ENCODE data around the gene PRRG2.

PRRG2 gene

GRCh38 chr19:49546825-49547565 lies 34.1 kb upstream of the PRRG2 start (continued):
- no peak for TF ChIP-seq ZNF514 (tag by site-specific recombination; IDR thresholded peaks at IDR 0.05)
- no peak for TF ChIP-seq ZNF785 (tag by site-specific recombination; IDR thresholded peaks at IDR 0.05)
- TF ChIP-seq ZNF488 (tag by site-specific recombination; IDR thresholded peaks at IDR 0.05), result no peak
- TF ChIP-seq GFI1B (tag by site-specific recombination; IDR thresholded peaks at IDR 0.05), result no peak
- TF ChIP-seq ZNF830 (tag by site-specific recombination; IDR thresholded peaks at IDR 0.05; ENCODE audit: low read depth), result no peak
- no peak for TF ChIP-seq ZNF26 (tag by site-specific recombination; IDR thresholded peaks at IDR 0.05)
- no peak for TF ChIP-seq ZNF148 (tag by site-specific recombination; IDR thresholded peaks at IDR 0.05; ENCODE audit: borderline replicate concordance)
- no peak for TF ChIP-seq ZNF624 (tag by site-specific recombination; IDR thresholded peaks at IDR 0.05)
- no peak for TF ChIP-seq ZSCAN18 (tag by site-specific recombination; IDR thresholded peaks at IDR 0.05)
- no peak for TF ChIP-seq ZBTB26 (tag by site-specific recombination; optimal IDR thresholded peaks at IDR 0.05)
- TF ChIP-seq ZNF596 (tag by site-specific recombination; IDR thresholded peaks at IDR 0.05), result no peak
- no peak; the same call in 1 of the 2 replicates for TF ChIP-seq ZNF184 (tag by site-specific recombination; IDR thresholded peaks at IDR 0.05)
- TF ChIP-seq ZNF48 (tag by site-specific recombination; IDR thresholded peaks at IDR 0.05), result no peak
- TF ChIP-seq REPIN1 (tag by site-specific recombination; IDR thresholded peaks at IDR 0.05; ENCODE audit: low read depth), result no peak
- no peak for TF ChIP-seq ZNF610 (tag by site-specific recombination; IDR thresholded peaks at IDR 0.05; ENCODE audit: borderline replicate concordance)
- TF ChIP-seq ZFP3 (tag by site-specific recombination; IDR thresholded peaks at IDR 0.05; ENCODE audit: low read depth), result no peak
- no peak for TF ChIP-seq ZNF37A (tag by site-specific recombination; IDR thresholded peaks at IDR 0.05)
- TF ChIP-seq ZNF623 (tag by site-specific recombination; IDR thresholded peaks at IDR 0.05), result no peak
- TF ChIP-seq ZNF670 (tag by site-specific recombination; IDR thresholded peaks at IDR 0.05; ENCODE audit: low read depth), result no peak
- TF ChIP-seq ZNF391 (tag by site-specific recombination; IDR thresholded peaks at IDR 0.05; ENCODE audit: borderline replicate concordance, low read depth), result no peak
- TF ChIP-seq ZNF629 (tag by site-specific recombination; IDR thresholded peaks at IDR 0.05), result peak; percentile 57; the same call in 1 of the 2 replicates
- no peak for TF ChIP-seq ZNF792 (tag by site-specific recombination; IDR thresholded peaks at IDR 0.05)
- peak; percentile 59 for TF ChIP-seq KLF8 (tag by site-specific recombination; IDR thresholded peaks at IDR 0.05)
- no peak for TF ChIP-seq ZNF701 (tag by site-specific recombination; IDR thresholded peaks at IDR 0.05)
- TF ChIP-seq ZNF211 (tag by site-specific recombination; IDR thresholded peaks at IDR 0.05; ENCODE audit: low read depth), result no peak
- TF ChIP-seq ZBTB44 (tag by site-specific recombination; IDR thresholded peaks at IDR 0.05), result no peak; the same call in 1 of the 2 replicates
- TF ChIP-seq ZBTB20 (tag by site-specific recombination; IDR thresholded peaks at IDR 0.05), result peak; percentile 34; the same call in 1 of the 2 replicates
- no peak for TF ChIP-seq GLI2 (tag by site-specific recombination; IDR thresholded peaks at IDR 0.05; ENCODE audit: borderline replicate concordance, low read depth)
- TF ChIP-seq FEZF1 (tag by site-specific recombination; IDR thresholded peaks at IDR 0.05), result no peak
- no peak for TF ChIP-seq ZIC2 (tag by site-specific recombination; IDR thresholded peaks at IDR 0.05)

Data from HEK293 (cell line).